GM10266 (cell line): ENCODE data around the gene YPEL1.
A peak's percentile ranks its signal among the peaks of the same experiment; 100 is the strongest.

Experiments used
- DNase-seq: peaks from one replicate; pipeline ENCODE4 v3.0.0; 2012; ENCODE audit errors: extremely low spot score
- TF ChIP-seq, protein P1 (sequence below): IDR thresholded peaks from 2 replicates; pipeline ENCODE4 v1.5.1; 2012; ENCODE audit warnings: mild to moderate bottlenecking, low read depth; ENCODE audit not compliant: control insufficient read depth, insufficient read depth; ENCODE audit errors: missing control alignments

Gene YPEL1

DNA sequence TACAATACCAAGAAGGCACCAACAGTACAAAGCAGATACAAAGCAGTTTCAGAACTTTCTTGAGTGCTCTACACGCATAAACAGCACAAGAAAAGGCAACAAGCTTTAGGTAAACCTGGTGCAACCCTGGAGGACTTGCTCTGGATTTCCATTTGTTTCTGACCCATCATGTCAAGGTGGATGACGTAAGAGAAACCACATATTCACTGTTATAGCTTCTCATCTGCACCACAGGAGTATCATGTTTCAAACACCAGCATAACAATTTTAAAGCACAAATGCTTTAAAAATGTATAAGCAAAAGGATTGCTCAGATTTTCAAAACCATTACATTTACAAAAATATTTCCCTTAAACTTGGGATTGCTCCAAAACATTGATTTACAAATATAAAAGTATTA lies 25.0 kb upstream of the YPEL1 start:
- no peak for DNase-seq

DNA sequence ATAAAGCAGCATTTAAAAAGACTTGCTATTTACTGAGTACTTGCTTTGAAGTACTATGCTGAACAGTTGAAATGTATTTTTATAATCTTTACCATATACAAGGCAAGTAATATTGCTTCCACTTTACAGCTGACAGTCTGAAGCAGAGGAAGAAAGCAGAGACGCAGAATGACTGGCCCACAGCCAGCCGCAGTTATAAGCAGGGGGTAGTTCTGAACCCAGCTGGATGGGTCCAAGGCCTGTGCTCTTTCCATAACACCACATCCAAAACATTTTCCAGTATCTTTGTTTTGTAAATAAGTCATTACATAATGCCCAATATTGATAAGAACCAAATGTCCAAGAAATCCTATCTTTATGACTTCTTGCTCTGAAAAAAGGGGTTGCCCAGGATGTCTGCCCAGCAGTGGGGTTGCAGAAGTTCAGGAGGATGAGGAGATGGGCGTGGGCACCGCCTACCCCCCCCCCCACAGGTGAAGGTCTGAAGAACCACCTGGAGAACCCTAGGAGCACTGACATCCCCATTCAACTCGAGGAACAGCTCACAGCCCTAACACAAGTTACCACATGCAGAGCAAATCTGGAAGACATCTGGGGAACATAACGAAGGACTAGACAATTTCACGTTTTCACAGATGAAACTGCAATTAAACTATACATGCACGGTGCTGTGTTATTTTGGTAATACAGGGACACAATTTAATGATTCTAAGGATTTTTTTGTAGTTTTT lies 24.2 kb upstream of the YPEL1 start:
- TF ChIP-seq, protein P1, sequence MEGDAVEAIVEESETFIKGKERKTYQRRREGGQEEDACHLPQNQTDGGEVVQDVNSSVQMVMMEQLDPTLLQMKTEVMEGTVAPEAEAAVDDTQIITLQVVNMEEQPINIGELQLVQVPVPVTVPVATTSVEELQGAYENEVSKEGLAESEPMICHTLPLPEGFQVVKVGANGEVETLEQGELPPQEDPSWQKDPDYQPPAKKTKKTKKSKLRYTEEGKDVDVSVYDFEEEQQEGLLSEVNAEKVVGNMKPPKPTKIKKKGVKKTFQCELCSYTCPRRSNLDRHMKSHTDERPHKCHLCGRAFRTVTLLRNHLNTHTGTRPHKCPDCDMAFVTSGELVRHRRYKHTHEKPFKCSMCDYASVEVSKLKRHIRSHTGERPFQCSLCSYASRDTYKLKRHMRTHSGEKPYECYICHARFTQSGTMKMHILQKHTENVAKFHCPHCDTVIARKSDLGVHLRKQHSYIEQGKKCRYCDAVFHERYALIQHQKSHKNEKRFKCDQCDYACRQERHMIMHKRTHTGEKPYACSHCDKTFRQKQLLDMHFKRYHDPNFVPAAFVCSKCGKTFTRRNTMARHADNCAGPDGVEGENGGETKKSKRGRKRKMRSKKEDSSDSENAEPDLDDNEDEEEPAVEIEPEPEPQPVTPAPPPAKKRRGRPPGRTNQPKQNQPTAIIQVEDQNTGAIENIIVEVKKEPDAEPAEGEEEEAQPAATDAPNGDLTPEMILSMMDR: no peak
- no peak for DNase-seq

More for the DNA sequence above, 25.0 kb upstream of the YPEL1 start:
- TF ChIP-seq, protein P1: no peak

DNA sequence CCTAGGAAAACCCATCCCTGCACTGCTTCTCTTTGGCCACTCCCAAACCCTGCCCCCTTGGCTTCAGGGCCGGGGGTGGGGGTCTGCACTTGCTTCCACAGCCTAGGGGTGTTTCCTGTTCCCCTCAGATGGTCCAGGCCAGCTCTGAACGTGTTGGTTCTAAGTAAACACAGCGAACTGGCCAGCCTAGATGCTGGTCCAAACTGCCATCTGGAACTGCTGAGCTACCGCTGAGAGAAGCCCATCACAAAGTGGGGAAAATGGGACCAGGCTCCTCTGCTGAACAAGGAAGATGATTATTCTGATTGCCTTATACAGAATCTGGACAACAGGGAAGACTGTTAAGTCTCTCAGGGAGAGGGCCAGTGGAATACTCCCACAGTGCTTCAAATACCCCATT lies 23.5 kb upstream of the YPEL1 start:
- DNase-seq: no peak
- TF ChIP-seq, protein P1: no peak

DNA sequence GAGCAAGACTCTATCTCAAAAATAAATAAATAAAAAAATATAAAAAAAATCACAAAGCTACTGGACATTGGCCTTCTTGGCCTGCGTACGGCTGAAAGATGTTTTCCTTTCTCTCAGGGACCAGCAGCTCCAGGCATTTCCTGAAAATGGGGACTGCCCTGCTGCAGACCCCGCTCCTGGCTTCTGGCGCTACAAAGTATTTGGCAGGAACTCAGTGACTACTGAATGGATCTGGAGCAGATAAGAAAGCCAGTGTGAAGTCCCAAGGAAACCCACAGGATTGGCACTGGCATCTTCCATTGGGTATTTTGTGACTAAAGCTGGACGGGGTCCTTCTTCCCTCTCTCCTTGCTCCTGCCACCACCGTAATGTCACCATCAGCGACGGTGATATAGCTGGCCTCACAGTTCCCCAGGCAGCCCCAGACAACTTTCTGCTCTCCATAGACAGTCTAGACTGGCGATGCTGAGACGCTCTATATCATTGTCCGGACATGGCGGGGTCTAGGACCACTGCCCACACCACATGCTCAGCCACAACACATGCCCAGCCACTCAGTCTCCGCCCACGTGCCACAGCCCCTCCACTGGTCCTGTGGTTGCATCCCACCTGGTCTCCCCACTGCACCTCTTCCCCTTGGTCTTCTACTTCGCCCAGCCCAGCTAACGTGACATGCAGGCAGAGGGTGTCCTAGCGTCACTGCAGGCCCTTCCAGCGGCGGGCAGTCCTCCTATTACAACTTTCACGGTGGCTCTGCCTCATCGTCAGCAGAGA lies 22.7 kb upstream of the YPEL1 start:
- TF ChIP-seq, protein P1: no peak
- no peak for DNase-seq

DNA sequence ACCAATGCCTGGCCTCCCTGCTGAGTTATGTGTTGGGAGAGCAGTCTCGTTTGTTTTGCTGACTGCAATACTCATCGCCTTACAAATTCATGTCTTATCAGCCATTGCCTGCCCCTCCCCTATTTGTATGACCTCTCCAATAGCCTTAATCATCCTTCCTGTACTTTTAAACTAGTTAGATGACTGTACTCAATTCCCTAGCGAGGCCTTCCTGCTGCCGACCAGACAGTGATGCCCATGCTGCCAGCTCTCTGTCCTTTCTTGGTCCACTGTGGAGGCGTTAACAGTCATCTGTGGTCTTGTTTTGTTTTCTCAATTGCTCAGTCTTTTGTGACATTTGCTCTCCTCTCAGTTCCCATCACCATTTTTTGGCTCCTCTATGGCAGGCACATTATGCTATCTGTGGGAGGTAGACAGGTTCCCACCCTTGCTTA lies 20.3 kb upstream of the YPEL1 start:
- TF ChIP-seq, protein P1: no peak
- DNase-seq: peak; percentile 36

DNA sequence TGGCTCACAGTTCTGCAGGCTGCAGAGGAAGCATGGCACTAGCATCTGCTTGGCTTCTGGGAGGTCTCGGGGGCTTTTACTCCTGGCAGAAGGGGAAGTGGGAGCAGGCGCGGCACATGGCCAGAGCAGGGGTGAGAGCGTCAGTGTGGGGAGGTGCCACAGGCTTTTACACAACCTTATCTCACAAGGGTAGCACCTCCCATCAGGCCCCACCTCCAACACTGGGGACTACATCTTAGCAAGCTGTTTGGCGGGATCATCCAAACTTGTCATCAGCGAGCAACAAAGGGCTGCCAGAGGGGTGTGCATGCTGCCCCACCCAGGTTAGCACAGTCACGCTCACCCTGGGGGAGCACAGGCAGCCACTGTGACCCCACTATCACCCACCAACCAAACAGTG lies 18.9 kb upstream of the YPEL1 start:
- no peak for DNase-seq
- TF ChIP-seq, protein P1: no peak
